K562 (cell line): ENCODE measurements around the gene RHOB.

ENCODE experiments used
- CTCF ChIP-seq, 3 experiments: IDR thresholded peaks in 2 of 3; conservative IDR thresholded peaks in 1 of 3; 2 replicates each; pipeline ENCODE4 v1.5.1; 2011 to 2012; ENCODE audit warnings: low read length in 3 of 3, mild to moderate bottlenecking in 3 of 3, control low read depth in 2 of 3, improper control_type of control experiment in 1 of 3, inconsistent platforms in 1 of 3, low read depth in 1 of 3, mixed read lengths in 1 of 3, moderate library complexity in 1 of 3; ENCODE audit not compliant: insufficient read depth in 2 of 3
- JUNB ChIP-seq: fragments of 450-650 bp; formaldehyde crosslinking; conservative IDR thresholded peaks from 2 replicates; pipeline ENCODE4 v1.4.0; 2020; ENCODE audit warnings: mild to moderate bottlenecking
- KAT8 ChIP-seq: fragments of 450-650 bp; IDR thresholded peaks from 2 replicates; pipeline ENCODE4 v1.6.1; 2016; ENCODE audit warnings: low read depth, mild to moderate bottlenecking
- NR3C1 ChIP-seq: sonication (generic); formaldehyde crosslinking; IDR thresholded peaks from 2 replicates; pipeline ENCODE4 v1.8.1; 2022; ENCODE audit warnings: missing genetic modification reagents
- POLR2A ChIP-seq: fragments of 450-650 bp; conservative IDR thresholded peaks from 2 replicates; pipeline ENCODE4 v1.6.1; 2016
- ZNF274 ChIP-seq: IDR thresholded peaks from 2 replicates; pipeline ENCODE4 v1.6.1; 2011; ENCODE audit warnings: low read depth, mild to moderate bottlenecking, low read length, moderate library complexity, borderline replicate concordance
- ZNF444 ChIP-seq: fragments of 250-450 bp; sonication (Bioruptor Pico); IDR thresholded peaks from 2 replicates; pipeline ENCODE4 v1.4.0; 2020; ENCODE audit warnings: mild to moderate bottlenecking, moderate library complexity
- TF ChIP-seq, protein P1 (sequence below): fragments of 450-650 bp; IDR thresholded peaks from 2 replicates; pipeline ENCODE4 v1.6.1; 2016; ENCODE audit warnings: missing biosample characterization, missing genetic modification characterization

- no peak for TF ChIP-seq NR3C1 (CRISPR knock-in tag)
- TF ChIP-seq, protein P1, sequence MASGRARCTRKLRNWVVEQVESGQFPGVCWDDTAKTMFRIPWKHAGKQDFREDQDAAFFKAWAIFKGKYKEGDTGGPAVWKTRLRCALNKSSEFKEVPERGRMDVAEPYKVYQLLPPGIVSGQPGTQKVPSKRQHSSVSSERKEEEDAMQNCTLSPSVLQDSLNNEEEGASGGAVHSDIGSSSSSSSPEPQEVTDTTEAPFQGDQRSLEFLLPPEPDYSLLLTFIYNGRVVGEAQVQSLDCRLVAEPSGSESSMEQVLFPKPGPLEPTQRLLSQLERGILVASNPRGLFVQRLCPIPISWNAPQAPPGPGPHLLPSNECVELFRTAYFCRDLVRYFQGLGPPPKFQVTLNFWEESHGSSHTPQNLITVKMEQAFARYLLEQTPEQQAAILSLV = no peak
- no peak for TF ChIP-seq ZNF274
- no peak for TF ChIP-seq CTCF (IDR thresholded peaks at IDR 0.05 in 2 of 3, conservative IDR thresholded peaks at IDR 0.05 in 1 of 3; ENCODE audit: insufficient read depth in 2 of 3, low read depth in 1 of 3, low read length in 3 of 3)
- TF ChIP-seq KAT8 = no peak
- TF ChIP-seq ZNF444 = no peak
- no peak for TF ChIP-seq POLR2A
- no peak for TF ChIP-seq JUNB (CRISPR knock-in tag)
Measured at GRCh38 chr2:20416723-20417122, 30.2 kb upstream of the RHOB start.
